HCT116 (cell line): ENCODE measurements around the gene PPP1R36. TPM values are rescaled to one million over a fixed set of nuclear protein-coding genes. Genes with fewer than 3 reads are reported as not detected.

Experiments
- ATAC-seq: fragments of 200-7000 bp; cut with Tn5 transposase; 2 replicates; pipeline ENCODE4 v1.9.1; 2020; ENCODE audit warnings: mild to moderate bottlenecking, moderate library complexity
- BruUV-seq: library from RNA; stranded (reverse); fragments of 400-500 nt; replicated peaks from 2 replicates; lab custom pipeline; 2021; lab: Mats Ljungman, UMichigan
- CTCF ChIA-PET: fragments of 300-600 bp; sonication (Branson Sonifier 250); formaldehyde crosslinking; loops from one replicate; lab custom pipeline; 2021; ENCODE audit warnings: antibody characterized with exemption; lab: Charles Lee
- POLR2A ChIA-PET: fragments of 300-600, 350-600 bp; sonication (Branson Sonifier 250); formaldehyde crosslinking; loops from one replicate; lab custom pipeline; 2021; ENCODE audit warnings: antibody characterized with exemption; lab: Charles Lee
- RAD21 ChIA-PET, 2 experiments: fragments of 300-600 bp; sonication (Branson Sonifier 250); formaldehyde crosslinking; loops; one replicate each; lab custom pipeline; 2023; ENCODE audit warnings: low total read pairs in 2 of 2; ENCODE audit not compliant: uncharacterized antibody in 2 of 2, unreplicated experiment in 2 of 2, low non-redundant PET in 1 of 2; lab: Charles Lee
- DNase-seq: peaks from one replicate; pipeline ENCODE4 v3.0.0-alpha.2; 2010; ENCODE audit warnings: low read depth, low spot score
- H2AFZ ChIP-seq: fragments of 200-600 bp; shearing (Covaris generic), sonication (generic); 2 replicates; pipeline ENCODE4 v1.6.1; 2017; ENCODE audit warnings: low read depth, mixed run types, mixed read lengths, antibody characterized with exemption, low read length; ENCODE audit not compliant: poor library complexity, severe bottlenecking
- H3K27ac ChIP-seq: 2 replicates; pipeline ENCODE4 v1.5.1; 2012; ENCODE audit warnings: low read depth, low read length
- H3K27me3 ChIP-seq: fragments of 200-600 bp; sonication (generic); 2 replicates; pipeline ENCODE4 v1.6.1; 2016; ENCODE audit warnings: mixed run types, low read length, mixed read lengths; ENCODE audit not compliant: insufficient read depth
- H3K36me3 ChIP-seq, 2 experiments: fragments of 200-500 bp in 1 of 2; fragments of 200-600 bp in 1 of 2; sonication (Bioruptor generic) in 1 of 2; sonication (generic) in 1 of 2; 2 replicates each; pipeline versions ENCODE4 v1.5.1 to v1.6.1; 2014 to 2016; ENCODE audit warnings: low read length in 2 of 2, inconsistent platforms in 1 of 2, mixed read lengths in 1 of 2, mixed run types in 1 of 2; ENCODE audit not compliant: insufficient read depth in 2 of 2, control insufficient read depth in 1 of 2
- H3K4me1 ChIP-seq, 2 experiments: fragments of 200-600 bp in 1 of 2; sonication (generic) in 1 of 2; 2 replicates each; pipeline versions ENCODE4 v1.5.1 to v1.6.1; 2012 to 2017; ENCODE audit warnings: low read length in 2 of 2, inconsistent platforms in 1 of 2, mild to moderate bottlenecking in 1 of 2, mixed read lengths in 1 of 2, mixed run types in 1 of 2, moderate library complexity in 1 of 2; ENCODE audit not compliant: insufficient read depth in 2 of 2, control insufficient read depth in 1 of 2
- H3K4me2 ChIP-seq: fragments of 200-600 bp; sonication (generic); 2 replicates; pipeline ENCODE4 v1.6.1; 2017; ENCODE audit warnings: mixed run types, low read length, mixed read lengths
- H3K4me3 ChIP-seq, 2 experiments: fragments of 200-600 bp in 1 of 2; sonication (generic) in 1 of 2; replicated peaks in 1 of 2; 2 replicates each; pipeline ENCODE4 v1.5.1; 2011 to 2016; ENCODE audit warnings: low read length in 2 of 2, control low read depth in 1 of 2, low read depth in 1 of 2, mild to moderate bottlenecking in 1 of 2, mixed read lengths in 1 of 2, mixed run types in 1 of 2
- H3K79me2 ChIP-seq: fragments of 200-600 bp; sonication (generic); 2 replicates; pipeline ENCODE4 v1.6.1; 2017; ENCODE audit warnings: mild to moderate bottlenecking, mixed run types, low read length, moderate library complexity, mixed read lengths; ENCODE audit not compliant: insufficient read depth
- H3K9ac ChIP-seq: fragments of 200-600 bp; sonication (generic); 2 replicates; pipeline ENCODE4 v1.6.1; 2016; ENCODE audit warnings: low read length, mixed read lengths
- H3K9me2 ChIP-seq: fragments of 200-600 bp; sonication (generic), shearing (Covaris generic); 2 replicates; pipeline ENCODE4 v1.6.1; 2017; ENCODE audit warnings: mixed run types, mild to moderate bottlenecking, moderate library complexity; ENCODE audit not compliant: insufficient read depth
- H3K9me3 ChIP-seq, 2 experiments: fragments of 200-500 bp in 1 of 2; fragments of 200-600 bp in 1 of 2; sonication (Bioruptor generic) in 1 of 2; sonication (generic) in 1 of 2; 2 replicates each; pipeline ENCODE4 v1.6.1; 2014 to 2017; ENCODE audit warnings: low read length in 2 of 2, mixed read lengths in 2 of 2, inconsistent platforms in 1 of 2, low read depth in 1 of 2, mild to moderate bottlenecking in 1 of 2, mixed run types in 1 of 2, moderate library complexity in 1 of 2; ENCODE audit not compliant: control insufficient read depth in 1 of 2, insufficient read depth in 1 of 2
- H4K20me1 ChIP-seq: fragments of 200-600 bp; sonication (generic), shearing (Covaris generic); 2 replicates; pipeline ENCODE4 v1.6.1; 2017; ENCODE audit warnings: mixed run types, mild to moderate bottlenecking, moderate library complexity; ENCODE audit not compliant: insufficient read depth
- ATF3 ChIP-seq: IDR thresholded peaks from 2 replicates; pipeline ENCODE4 v1.6.1; 2012
- CTCF ChIP-seq, 3 experiments: fragments of 200-600 bp in 1 of 3; sonication (generic) in 1 of 3; IDR thresholded peaks in 2 of 3; conservative IDR thresholded peaks in 1 of 3; 2 replicates each; pipeline ENCODE4 v1.5.1; 2012 to 2017; ENCODE audit warnings: low read depth in 2 of 3, low read length in 2 of 3, antibody characterized with exemption in 1 of 3, borderline replicate concordance in 1 of 3, control low read depth in 1 of 3, mild to moderate bottlenecking in 1 of 3, mixed read lengths in 1 of 3, mixed run types in 1 of 3, moderate library complexity in 1 of 3; ENCODE audit not compliant: insufficient read depth in 1 of 3
- EGR1 ChIP-seq: IDR thresholded peaks from 2 replicates; pipeline ENCODE4 v1.6.1; 2012; ENCODE audit warnings: low read depth
- FOSL1 ChIP-seq: IDR thresholded peaks from 2 replicates; pipeline ENCODE4 v1.6.1; 2012; ENCODE audit warnings: low read depth
- JUND ChIP-seq: IDR thresholded peaks from 2 replicates; pipeline ENCODE4 v1.6.1; 2012
- POLR2AphosphoS5 ChIP-seq: IDR thresholded peaks from 2 replicates; pipeline ENCODE4 v1.6.1; 2011; ENCODE audit warnings: mild to moderate bottlenecking, low read depth, low read length, moderate library complexity
- RAD21 ChIP-seq: IDR thresholded peaks from 2 replicates; pipeline ENCODE4 v1.6.1; 2012; ENCODE audit warnings: low read depth, mild to moderate bottlenecking
- REST ChIP-seq: IDR thresholded peaks from 2 replicates; pipeline ENCODE4 v1.6.1; 2012; ENCODE audit warnings: low read depth
- SIN3A ChIP-seq: IDR thresholded peaks from 2 replicates; pipeline ENCODE4 v1.6.1; 2012; ENCODE audit warnings: low read depth
- ZFX ChIP-seq: fragments of 450-650 bp; IDR thresholded peaks from 2 replicates; pipeline ENCODE4 v1.6.1; 2017
- ZNF274 ChIP-seq: fragments of 200-500 bp; sonication (Bioruptor generic); IDR thresholded peaks from 2 replicates; pipeline ENCODE4 v1.6.1; 2014; ENCODE audit warnings: mild to moderate bottlenecking, low read depth, low read length, inconsistent platforms
- intact Hi-C: fragments of 100-400 bp; cut with micrococcal nuclease; formaldehyde crosslinking; loops from 2 replicates; pipeline ENCODE4 v1.10.0; 2022
- total RNA-seq: library from RNA; stranded (reverse); gene quantifications from one replicate; pipeline ENCODE4 v1.2.1, GENCODE V29; 2021; ENCODE audit not compliant: unreplicated experiment

Gene PPP1R36
- total RNA-seq, 1 experiment from 2014 or later, result 0.47 TPM

GRCh38 chr14:64637735-64638473 lies 88.1 kb downstream of the PPP1R36 start:
- POLR2A ChIA-PET, result no interaction called here
- CTCF ChIA-PET, result interaction anchor here (0.7 to 2.3 kb wide), 9 partner anchors 8 to 273 kb away, joined by 3 to 14 read pairs (median 6); no protein-coding TSS in a partner anchor
- no peak overlapping the region for H3K9ac ChIP-seq
- no peaks in the 10 kb centered on the region for H4K20me1 ChIP-seq
- intact Hi-C loops, result loop anchor here (10.0 kb wide), 2 partner anchors 93 to 123 kb away; partner anchors contain the start of genes HSPA2 and PPP1R36
- no peak for DNase-seq
- no peaks in the 10 kb centered on the region for H3K79me2 ChIP-seq
- no peaks in the 10 kb centered on the region for H3K36me3 ChIP-seq
- peaks cover 2 to 8% of the 10 kb centered on the region in 2 experiments; a peak in 2 of 4 replicates for H3K4me1 ChIP-seq
- ATAC-seq, result no peak
- H3K9me2 ChIP-seq, result no peaks in the 10 kb centered on the region
- H2AFZ ChIP-seq, result no peak overlapping the region
- BruUV-seq, result no TSS peak
- TF ChIP-seq JUND (no peak), FOSL1 (no peak), SIN3A (no peak)
- no peak overlapping the region for H3K27ac ChIP-seq
- H3K27me3 ChIP-seq, result no peaks in the 10 kb centered on the region
- RAD21 ChIA-PET, result interaction anchor here in 1 of 2 experiments (0.6 kb wide), 2 partner anchors 294 to 328 kb away, joined by 3 to 5 read pairs; no protein-coding TSS in a partner anchor
- H3K4me2 ChIP-seq, result no peak overlapping the region
- no peaks in the 10 kb centered on the region for H3K9me3 ChIP-seq
- no peak overlapping the region for H3K4me3 ChIP-seq

GRCh38 chr14:64638625-64639024 lies 88.9 kb downstream of the PPP1R36 start:
- no peak for ATAC-seq
- ChIA-PET CTCF (interaction anchor here (0.7 kb wide), 1 partner anchor 203 kb away, joined by 3 read pairs; no protein-coding TSS in a partner anchor), RAD21 (no interaction called here), POLR2A (no interaction called here)
- no peak for DNase-seq
- H3K27me3 ChIP-seq, result no peaks in the 10 kb centered on the region
- no peaks in the 10 kb centered on the region for H3K9me2 ChIP-seq
- TF ChIP-seq REST, result no peak
- TF ChIP-seq ZFX, result no peak
- no peak for TF ChIP-seq RAD21
- TF ChIP-seq EGR1, result no peak
- no peak for TF ChIP-seq ZNF274
- TF ChIP-seq SIN3A, result no peak
- TF ChIP-seq POLR2AphosphoS5, result no peak
- TF ChIP-seq ATF3, result no peak
- TF ChIP-seq CTCF (IDR thresholded peaks at IDR 0.05 in 2 of 3, conservative IDR thresholded peaks at IDR 0.05 in 1 of 3; ENCODE audit: borderline replicate concordance in 1 of 3, insufficient read depth in 1 of 3, low read depth in 2 of 3, low read length in 2 of 3), result no peak
- H3K4me2 ChIP-seq, result no peak overlapping the region
- H3K36me3 ChIP-seq, result no peaks in the 10 kb centered on the region
- intact Hi-C loops, result loop anchor here (10.0 kb wide), 2 partner anchors 94 to 124 kb away; partner anchors contain the start of genes HSPA2 and PPP1R36
- no peak overlapping the region for H2AFZ ChIP-seq
- no peaks in the 10 kb centered on the region; a peak in 1 of 4 replicates for H3K9me3 ChIP-seq
- no peak overlapping the region for H3K4me3 ChIP-seq
- BruUV-seq, result no TSS peak
- peaks cover 2 to 8% of the 10 kb centered on the region in 2 experiments; a peak in 2 of 4 replicates for H3K4me1 ChIP-seq
- no peak overlapping the region for H3K9ac ChIP-seq
- no peaks in the 10 kb centered on the region for H3K79me2 ChIP-seq
- H3K27ac ChIP-seq, result no peak overlapping the region
- H4K20me1 ChIP-seq, result no peaks in the 10 kb centered on the region
